Endothelial cell of umbilical vein (primary cell): ENCODE measurements around the gene SNRPN. TPM values are rescaled to one million over a fixed set of nuclear protein-coding genes. Genes with fewer than 3 reads are reported as not detected.

Experiments used
- Bru-seq: library from RNA; stranded (reverse); fragments of 400-500 nt; gene quantifications from one replicate; lab custom pipeline; 2021; lab: Mats Ljungman, UMichigan
- BruChase-seq, 2 experiments: library from RNA; stranded (reverse); fragments of 400-500 nt; gene quantifications; one replicate each; lab custom pipeline; 2021; lab: Mats Ljungman, UMichigan
- BruUV-seq: library from RNA; stranded (reverse); fragments of 400-500 nt; replicated peaks from 2 replicates; lab custom pipeline; 2021; lab: Mats Ljungman, UMichigan
- CTCF ChIA-PET: fragments of 300-600, 350-600 bp; sonication (Branson Sonifier 250); formaldehyde crosslinking; loops from one replicate; lab custom pipeline; 2021; ENCODE audit warnings: antibody characterized with exemption, inconsistent platforms; lab: Charles Lee
- POLR2A ChIA-PET: fragments of 300-600, 350-600 bp; sonication (Branson Sonifier 250); formaldehyde crosslinking; loops from one replicate; lab custom pipeline; 2021; ENCODE audit warnings: antibody characterized with exemption, inconsistent platforms; lab: Charles Lee
- DNase-seq: peaks from one replicate; pipeline ENCODE4 v3.0.0-alpha.2; 2011; ENCODE audit warnings: low read depth, low spot score
- FAIRE-seq: peaks from 2 replicates; lab custom pipeline; 2011; peaks lifted over from hg19 to GRCh38; lab: Jason Lieb, UNC
- H2AFZ ChIP-seq: 2 replicates; pipeline ENCODE4 v1.6.0; 2012; ENCODE audit warnings: low read depth, low read length, control low read depth, inconsistent platforms
- H3K27ac ChIP-seq: 2 replicates; pipeline ENCODE4 v1.5.1; 2011; ENCODE audit warnings: low read depth, mild to moderate bottlenecking, control low read depth, low read length, moderate library complexity; ENCODE audit not compliant: insufficient read depth
- H3K27me3 ChIP-seq, 2 experiments: 2 replicates each; pipeline versions ENCODE4 v1.6.0 to v1.6.1; 2011; ENCODE audit warnings: low read length in 2 of 2, mixed read lengths in 1 of 2; ENCODE audit not compliant: control insufficient read depth in 2 of 2, insufficient read depth in 2 of 2
- H3K36me3 ChIP-seq, 2 experiments: 2 replicates in 1 of 2; 3 replicates in 1 of 2; pipeline ENCODE4 v1.5.1; 2011; ENCODE audit warnings: low read length in 2 of 2, mild to moderate bottlenecking in 1 of 2, moderate library complexity in 1 of 2; ENCODE audit not compliant: control insufficient read depth in 2 of 2, insufficient read depth in 2 of 2; ENCODE audit errors: extremely low read depth in 1 of 2
- H3K4me1 ChIP-seq: 3 replicates; pipeline ENCODE4 v1.5.1; 2011; ENCODE audit warnings: mild to moderate bottlenecking, low read length; ENCODE audit not compliant: control insufficient read depth, insufficient read depth; ENCODE audit errors: extremely low read depth
- H3K4me2 ChIP-seq: 2 replicates; pipeline ENCODE4 v1.6.1; 2011; ENCODE audit warnings: low read length, control low read depth, mixed read lengths; ENCODE audit not compliant: insufficient read depth
- H3K4me3 ChIP-seq, 3 experiments: fragments of 200-600 bp in 1 of 3; sonication (generic), shearing (Covaris generic) in 1 of 3; replicated peaks in 1 of 3; 2 replicates each; pipeline ENCODE4 v1.5.1; 2011 to 2016; ENCODE audit warnings: control low read depth in 3 of 3, low read length in 3 of 3, mild to moderate bottlenecking in 2 of 3, inconsistent platforms in 1 of 3, low read depth in 1 of 3, moderate library complexity in 1 of 3; ENCODE audit not compliant: insufficient read depth in 1 of 3
- H3K79me2 ChIP-seq: 2 replicates; pipeline ENCODE4 v1.6.0; 2012; ENCODE audit warnings: low read length, inconsistent platforms; ENCODE audit not compliant: control insufficient read depth, insufficient read depth
- H3K9ac ChIP-seq: replicated peaks from 2 replicates; pipeline ENCODE3; 2011; ENCODE audit warnings: low read length, control low read depth; ENCODE audit not compliant: insufficient read depth; ENCODE audit errors: extremely low read depth
- H3K9me1 ChIP-seq: replicated peaks from 3 replicates; pipeline ENCODE4 v1.6.0; 2011; ENCODE audit warnings: mild to moderate bottlenecking, low read length; ENCODE audit not compliant: control insufficient read depth, insufficient read depth; ENCODE audit errors: extremely low read depth
- H3K9me3 ChIP-seq: replicated peaks from 2 replicates; pipeline ENCODE4 v1.5.1; 2012; ENCODE audit warnings: low read length, inconsistent platforms; ENCODE audit not compliant: control insufficient read depth, insufficient read depth
- H4K20me1 ChIP-seq: replicated peaks from 2 replicates; pipeline ENCODE3; 2011; ENCODE audit warnings: mild to moderate bottlenecking, low read length; ENCODE audit not compliant: control insufficient read depth, insufficient read depth; ENCODE audit errors: extremely low read depth
- CTCF ChIP-seq, 2 donors: IDR thresholded peaks; 1 replicate in 1 of 2; 2 replicates in 1 of 2; pipeline ENCODE4 v1.5.1; 2011; ENCODE audit warnings: low read length in 2 of 2, mild to moderate bottlenecking in 2 of 2, moderate library complexity in 2 of 2, control low read depth in 1 of 2, inconsistent platforms in 1 of 2, low read depth in 1 of 2; ENCODE audit not compliant: insufficient read depth in 1 of 2; ENCODE audit errors: extremely low read depth in 1 of 2
- EZH2 ChIP-seq: IDR thresholded peaks from 2 replicates; pipeline ENCODE4 v1.6.1; 2012; ENCODE audit warnings: borderline replicate concordance, low read depth, mild to moderate bottlenecking, moderate library complexity, low read length, inconsistent platforms; ENCODE audit not compliant: severe bottlenecking
- FOS ChIP-seq: IDR thresholded peaks from 2 replicates; pipeline ENCODE4 v1.6.1; 2011; ENCODE audit warnings: mild to moderate bottlenecking, low read length, moderate library complexity, borderline replicate concordance; ENCODE audit not compliant: insufficient read depth
- GATA2 ChIP-seq: IDR thresholded peaks from 2 replicates; pipeline ENCODE4 v1.7.0; 2011; ENCODE audit warnings: low read depth, mild to moderate bottlenecking, moderate library complexity, mixed read lengths, low read length; ENCODE audit not compliant: insufficient read length, insufficient read depth
- JUN ChIP-seq: IDR thresholded peaks from 2 replicates; pipeline ENCODE4 v1.6.1; 2011; ENCODE audit warnings: borderline replicate concordance, low read depth; ENCODE audit not compliant: insufficient read length, insufficient read depth
- MAX ChIP-seq: IDR thresholded peaks from 2 replicates; pipeline ENCODE4 v1.6.1; 2011; ENCODE audit not compliant: insufficient read depth, insufficient read length
- MYC ChIP-seq: IDR thresholded peaks from one replicate; pipeline ENCODE4 v1.6.1; 2011; ENCODE audit warnings: mild to moderate bottlenecking, low read depth, low read length
- POLR2A ChIP-seq: IDR thresholded peaks from 2 replicates; pipeline ENCODE4 v1.6.1; 2012; ENCODE audit warnings: low read depth, mild to moderate bottlenecking, control low read depth, low read length
- POLR2AphosphoS5 ChIP-seq: IDR thresholded peaks from 2 replicates; pipeline ENCODE4 v1.6.1; 2012; ENCODE audit warnings: low read depth, mild to moderate bottlenecking, control low read depth, low read length, moderate library complexity; ENCODE audit not compliant: insufficient read depth
- dilution Hi-C: fragments of 300-500 bp; cut with MboI; formaldehyde crosslinking; loops from one replicate; pipeline ENCODE4 v1.15.0; 2019; ENCODE audit warnings: low sequenced_read_pairs; ENCODE audit not compliant: extremely low pct_ligation_motif_present
- intact Hi-C: fragments of 100-400 bp; cut with micrococcal nuclease; formaldehyde crosslinking; loops from one replicate; pipeline ENCODE4 v1.10.0; 2022
- long read RNA-seq: library from polyadenylated mRNA; stranded (forward); transcript quantifications from one replicate; pipeline ENCODE4 v2.0.0, GENCODE V29; 2021
- polyA minus RNA-seq, 3 experiments: library from RNA; depleted of rRNA, polyadenylated mRNA; stranded (reverse); fragments of >200 nt; gene quantifications; 1 replicate in 1 of 3; 2 replicates in 2 of 3; pipeline ENCODE4 v1.2.3, GENCODE V29; 2011
- polyA plus RNA-seq, 4 experiments: library from polyadenylated mRNA; depleted of rRNA in 3 of 4; stranded (reverse) in 3 of 4; unstranded in 1 of 4; fragments of >200 nt; gene quantifications; 2 replicates each; pipeline versions ENCODE4 v1.2.1 to v1.2.3, GENCODE V29; 2011 to 2012; ENCODE audit warnings: missing spikeins in 1 of 4
- total RNA-seq: library from RNA; stranded (reverse); gene quantifications from 2 replicates; pipeline ENCODE4 v1.2.3, GENCODE V29; 2021

SNRPN gene
- total RNA-seq = 103 and 117 TPM in 2 replicates
- polyA plus RNA-seq = 163 and 192 TPM in 2 replicates
- 158 and 179 TPM in 2 replicates for polyA plus RNA-seq (2011; cell fraction: cytosol; rRNA removed)
- polyA plus RNA-seq (2011; cell fraction: nucleus; rRNA removed) = 119 and 124 TPM in 2 replicates
- 66.6 and 79.0 TPM in 2 replicates for polyA plus RNA-seq (2012)
- polyA minus RNA-seq = 115 and 131 TPM in 2 replicates
- polyA minus RNA-seq (2011; cell fraction: cytosol; rRNA and poly(A)+ RNA removed) = not detected
- 69.5 and 81.3 TPM in 2 replicates for polyA minus RNA-seq (2011; cell fraction: nucleus; rRNA and poly(A)+ RNA removed)
- percentile 49 among the genes with signal in this experiment for Bru-seq, nascent RNA
- BruChase-seq, experiment 1, labeled RNA remaining after a 6-hour chase = percentile 65 among the genes with signal in this experiment
- percentile 59 among the genes with signal in this experiment for BruChase-seq, experiment 2, labeled RNA remaining after a 2-hour chase
- long read RNA-seq, transcript SNRPN-202 (10 exons, 1,528 nt) = major isoform, 334 of 479 reads
- long read RNA-seq, transcript SNRPN-203 (12 exons, 1,605 nt) = minor isoform, 27 of 479 reads
- long read RNA-seq, partial matches to known transcripts = 17 of 479 reads
- long read RNA-seq, other reads (novel, unspliced or antisense) = 97 of 479 reads

- Histone ChIP-seq H3K9me1 (no peaks in the 10 kb centered on the region), H3K27ac (peak within 1 kb of the TSS; percentile 64), H3K4me3 (peak within 1 kb of the TSS; percentile 41 to 95 (median 79)), H3K9me3 (no peaks in the 10 kb centered on the region), H3K4me2 (peak within 1 kb of the TSS; percentile 73), H3K9ac (peak within 1 kb of the TSS; percentile 73), H3K4me1 (peaks cover 2% of the 10 kb centered on the region), H4K20me1 (no peaks in the 10 kb centered on the region), H3K79me2 (peaks cover 49% of the 10 kb centered on the region), H2AFZ (peak within 1 kb of the TSS; percentile 75), H3K36me3 (no peaks in the 10 kb centered on the region), H3K27me3 (no peaks in the 10 kb centered on the region)
- intact Hi-C loops (loop anchor here (1.0 to 10.0 kb wide), 3 partner anchors 9 to 1310 kb away; partner anchors contain the start of gene MAGEL2), dilution Hi-C loops (no loop called here)
- peak; percentile 68 for DNase-seq
- TF ChIP-seq EZH2 (no peak), MAX (no peak), POLR2A (peak; percentile 82), CTCF (IDR thresholded peaks at IDR 0.05; ENCODE audit: extremely low read depth in 1 of 2, insufficient read depth in 1 of 2, low read depth in 1 of 2, low read length in 2 of 2) (no peak), MYC (no peak), JUN (no peak), FOS (peak; percentile 29), POLR2AphosphoS5 (peak; percentile 46), GATA2 (no peak)
- ChIA-PET CTCF (no interaction called here), POLR2A (no interaction called here)
- no peak for FAIRE-seq
- TSS peak; percentile 23 for BruUV-seq
Observed at GRCh38 chr15:24954783-24955530, at the start of gene SNRPN, which contains the start of gene SNURF. Gene SNRPN, plus strand, starts transcription at chr15:24954987. Its CDS starts 19,467 bp downstream, at chr15:24974454. Gene SNURF, plus strand, starts transcription at chr15:24954987. Its CDS starts 62 bp downstream, at chr15:24955049.
